Endothelial cell of umbilical vein (primary cell): ENCODE measurements around the gene FAM210B. TPM values are rescaled to one million over a fixed set of nuclear protein-coding genes. Genes with fewer than 3 reads are reported as not detected.

Experiments used
- BruUV-seq: library from RNA; stranded (reverse); fragments of 400-500 nt; replicated peaks from 2 replicates; lab custom pipeline; 2021; lab: Mats Ljungman, UMichigan
- CTCF ChIA-PET: fragments of 300-600, 350-600 bp; sonication (Branson Sonifier 250); formaldehyde crosslinking; loops from one replicate; lab custom pipeline; 2021; ENCODE audit warnings: antibody characterized with exemption, inconsistent platforms; lab: Charles Lee
- POLR2A ChIA-PET: fragments of 300-600, 350-600 bp; sonication (Branson Sonifier 250); formaldehyde crosslinking; loops from one replicate; lab custom pipeline; 2021; ENCODE audit warnings: antibody characterized with exemption, inconsistent platforms; lab: Charles Lee
- DNase-seq: peaks from one replicate; pipeline ENCODE4 v3.0.0-alpha.2; 2011; ENCODE audit warnings: low read depth, low spot score
- FAIRE-seq: peaks from 2 replicates; lab custom pipeline; 2011; peaks lifted over from hg19 to GRCh38; lab: Jason Lieb, UNC
- H2AFZ ChIP-seq: 2 replicates; pipeline ENCODE4 v1.6.0; 2012; ENCODE audit warnings: low read depth, low read length, control low read depth, inconsistent platforms
- H3K27ac ChIP-seq: 2 replicates; pipeline ENCODE4 v1.5.1; 2011; ENCODE audit warnings: low read depth, mild to moderate bottlenecking, control low read depth, low read length, moderate library complexity; ENCODE audit not compliant: insufficient read depth
- H3K27me3 ChIP-seq, 2 experiments: 2 replicates each; pipeline versions ENCODE4 v1.6.0 to v1.6.1; 2011; ENCODE audit warnings: low read length in 2 of 2, mixed read lengths in 1 of 2; ENCODE audit not compliant: control insufficient read depth in 2 of 2, insufficient read depth in 2 of 2
- H3K36me3 ChIP-seq, 2 experiments: 2 replicates in 1 of 2; 3 replicates in 1 of 2; pipeline ENCODE4 v1.5.1; 2011; ENCODE audit warnings: low read length in 2 of 2, mild to moderate bottlenecking in 1 of 2, moderate library complexity in 1 of 2; ENCODE audit not compliant: control insufficient read depth in 2 of 2, insufficient read depth in 2 of 2; ENCODE audit errors: extremely low read depth in 1 of 2
- H3K4me1 ChIP-seq: 3 replicates; pipeline ENCODE4 v1.5.1; 2011; ENCODE audit warnings: mild to moderate bottlenecking, low read length; ENCODE audit not compliant: control insufficient read depth, insufficient read depth; ENCODE audit errors: extremely low read depth
- H3K4me2 ChIP-seq: 2 replicates; pipeline ENCODE4 v1.6.1; 2011; ENCODE audit warnings: low read length, control low read depth, mixed read lengths; ENCODE audit not compliant: insufficient read depth
- H3K4me3 ChIP-seq, 3 experiments: fragments of 200-600 bp in 1 of 3; sonication (generic), shearing (Covaris generic) in 1 of 3; replicated peaks in 1 of 3; 2 replicates each; pipeline ENCODE4 v1.5.1; 2011 to 2016; ENCODE audit warnings: control low read depth in 3 of 3, low read length in 3 of 3, mild to moderate bottlenecking in 2 of 3, inconsistent platforms in 1 of 3, low read depth in 1 of 3, moderate library complexity in 1 of 3; ENCODE audit not compliant: insufficient read depth in 1 of 3
- H3K79me2 ChIP-seq: 2 replicates; pipeline ENCODE4 v1.6.0; 2012; ENCODE audit warnings: low read length, inconsistent platforms; ENCODE audit not compliant: control insufficient read depth, insufficient read depth
- H3K9ac ChIP-seq: replicated peaks from 2 replicates; pipeline ENCODE3; 2011; ENCODE audit warnings: low read length, control low read depth; ENCODE audit not compliant: insufficient read depth; ENCODE audit errors: extremely low read depth
- H3K9me1 ChIP-seq: replicated peaks from 3 replicates; pipeline ENCODE4 v1.6.0; 2011; ENCODE audit warnings: mild to moderate bottlenecking, low read length; ENCODE audit not compliant: control insufficient read depth, insufficient read depth; ENCODE audit errors: extremely low read depth
- H3K9me3 ChIP-seq: replicated peaks from 2 replicates; pipeline ENCODE4 v1.5.1; 2012; ENCODE audit warnings: low read length, inconsistent platforms; ENCODE audit not compliant: control insufficient read depth, insufficient read depth
- H4K20me1 ChIP-seq: replicated peaks from 2 replicates; pipeline ENCODE3; 2011; ENCODE audit warnings: mild to moderate bottlenecking, low read length; ENCODE audit not compliant: control insufficient read depth, insufficient read depth; ENCODE audit errors: extremely low read depth
- EZH2 ChIP-seq: IDR thresholded peaks from 2 replicates; pipeline ENCODE4 v1.6.1; 2012; ENCODE audit warnings: borderline replicate concordance, low read depth, mild to moderate bottlenecking, moderate library complexity, low read length, inconsistent platforms; ENCODE audit not compliant: severe bottlenecking
- FOS ChIP-seq: IDR thresholded peaks from 2 replicates; pipeline ENCODE4 v1.6.1; 2011; ENCODE audit warnings: mild to moderate bottlenecking, low read length, moderate library complexity, borderline replicate concordance; ENCODE audit not compliant: insufficient read depth
- GATA2 ChIP-seq: IDR thresholded peaks from 2 replicates; pipeline ENCODE4 v1.7.0; 2011; ENCODE audit warnings: low read depth, mild to moderate bottlenecking, moderate library complexity, mixed read lengths, low read length; ENCODE audit not compliant: insufficient read length, insufficient read depth
- JUN ChIP-seq: IDR thresholded peaks from 2 replicates; pipeline ENCODE4 v1.6.1; 2011; ENCODE audit warnings: borderline replicate concordance, low read depth; ENCODE audit not compliant: insufficient read length, insufficient read depth
- MYC ChIP-seq: IDR thresholded peaks from one replicate; pipeline ENCODE4 v1.6.1; 2011; ENCODE audit warnings: mild to moderate bottlenecking, low read depth, low read length
- POLR2A ChIP-seq: IDR thresholded peaks from 2 replicates; pipeline ENCODE4 v1.6.1; 2012; ENCODE audit warnings: low read depth, mild to moderate bottlenecking, control low read depth, low read length
- POLR2AphosphoS5 ChIP-seq: IDR thresholded peaks from 2 replicates; pipeline ENCODE4 v1.6.1; 2012; ENCODE audit warnings: low read depth, mild to moderate bottlenecking, control low read depth, low read length, moderate library complexity; ENCODE audit not compliant: insufficient read depth
- dilution Hi-C: fragments of 300-500 bp; cut with MboI; formaldehyde crosslinking; loops from one replicate; pipeline ENCODE4 v1.15.0; 2019; ENCODE audit warnings: low sequenced_read_pairs; ENCODE audit not compliant: extremely low pct_ligation_motif_present
- intact Hi-C: fragments of 100-400 bp; cut with micrococcal nuclease; formaldehyde crosslinking; loops from one replicate; pipeline ENCODE4 v1.10.0; 2022
- polyA plus RNA-seq, 4 experiments: library from polyadenylated mRNA; depleted of rRNA in 3 of 4; stranded (reverse) in 3 of 4; unstranded in 1 of 4; fragments of >200 nt; gene quantifications; 2 replicates each; pipeline versions ENCODE4 v1.2.1 to v1.2.3, GENCODE V29; 2011 to 2012; ENCODE audit warnings: missing spikeins in 1 of 4
- total RNA-seq: library from RNA; stranded (reverse); gene quantifications from 2 replicates; pipeline ENCODE4 v1.2.3, GENCODE V29; 2021
- TF ChIP-seq, protein P1 (sequence below): IDR thresholded peaks from 2 replicates; pipeline ENCODE4 v1.6.1; 2011; ENCODE audit not compliant: insufficient read depth, insufficient read length
- TF ChIP-seq, protein P2 (sequence below), 2 donors: IDR thresholded peaks; 1 replicate in 1 of 2; 2 replicates in 1 of 2; pipeline ENCODE4 v1.5.1; 2011; ENCODE audit warnings: low read length in 2 of 2, mild to moderate bottlenecking in 2 of 2, moderate library complexity in 2 of 2, control low read depth in 1 of 2, inconsistent platforms in 1 of 2, low read depth in 1 of 2; ENCODE audit not compliant: insufficient read depth in 1 of 2; ENCODE audit errors: extremely low read depth in 1 of 2

Gene FAM210B
- total and polyA plus RNA-seq, 2 donors (not counting 3 experiments of a cell fraction or from before 2014, with no cell fraction given), result 24.6 to 37.6 TPM

GRCh38 chr20:56391037-56391436, 32.3 kb downstream of the FAM210B start:
- H3K9me3 ChIP-seq, result no peaks in the 10 kb centered on the region
- POLR2A ChIA-PET, result no interaction called here

More at GRCh38 chr20:56391037-56391436, 32.3 kb downstream of the FAM210B start:
- peak overlapping the region; percentile 52 for H3K9ac ChIP-seq
- peaks cover 14% of the 10 kb centered on the region for H3K4me1 ChIP-seq
- peaks cover 73% of the 10 kb centered on the region for H3K79me2 ChIP-seq
- dilution Hi-C loops (no loop called here), intact Hi-C loops (loop anchor here (2.0 kb wide), 1 partner anchor 14 kb away; no protein-coding TSS in a partner anchor)
- H3K9me1 ChIP-seq, result no peaks in the 10 kb centered on the region
- H3K27me3 ChIP-seq, result no peaks in the 10 kb centered on the region
- CTCF ChIA-PET, result interaction anchor here (1.4 kb wide), 1 partner anchor 9 kb away, joined by 5 read pairs; no protein-coding TSS in a partner anchor
- peak; percentile 62 for FAIRE-seq
- no peaks in the 10 kb centered on the region for H4K20me1 ChIP-seq
- peak overlapping the region; percentile 80 for H2AFZ ChIP-seq
- H3K36me3 ChIP-seq, result peaks cover 6 to 11% of the 10 kb centered on the region in 2 experiments
- peak overlapping the region; percentile 46 to 79 (median 78) for H3K4me3 ChIP-seq
- TSS peak; percentile 65 for BruUV-seq
- TF ChIP-seq, protein P1, sequence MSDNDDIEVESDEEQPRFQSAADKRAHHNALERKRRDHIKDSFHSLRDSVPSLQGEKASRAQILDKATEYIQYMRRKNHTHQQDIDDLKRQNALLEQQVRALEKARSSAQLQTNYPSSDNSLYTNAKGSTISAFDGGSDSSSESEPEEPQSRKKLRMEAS, result no peak
- TF ChIP-seq MYC (no peak), EZH2 (no peak), POLR2AphosphoS5 (no peak), GATA2 (no peak), JUN (no peak), POLR2A (no peak), FOS (no peak)
- TF ChIP-seq, protein P2, sequence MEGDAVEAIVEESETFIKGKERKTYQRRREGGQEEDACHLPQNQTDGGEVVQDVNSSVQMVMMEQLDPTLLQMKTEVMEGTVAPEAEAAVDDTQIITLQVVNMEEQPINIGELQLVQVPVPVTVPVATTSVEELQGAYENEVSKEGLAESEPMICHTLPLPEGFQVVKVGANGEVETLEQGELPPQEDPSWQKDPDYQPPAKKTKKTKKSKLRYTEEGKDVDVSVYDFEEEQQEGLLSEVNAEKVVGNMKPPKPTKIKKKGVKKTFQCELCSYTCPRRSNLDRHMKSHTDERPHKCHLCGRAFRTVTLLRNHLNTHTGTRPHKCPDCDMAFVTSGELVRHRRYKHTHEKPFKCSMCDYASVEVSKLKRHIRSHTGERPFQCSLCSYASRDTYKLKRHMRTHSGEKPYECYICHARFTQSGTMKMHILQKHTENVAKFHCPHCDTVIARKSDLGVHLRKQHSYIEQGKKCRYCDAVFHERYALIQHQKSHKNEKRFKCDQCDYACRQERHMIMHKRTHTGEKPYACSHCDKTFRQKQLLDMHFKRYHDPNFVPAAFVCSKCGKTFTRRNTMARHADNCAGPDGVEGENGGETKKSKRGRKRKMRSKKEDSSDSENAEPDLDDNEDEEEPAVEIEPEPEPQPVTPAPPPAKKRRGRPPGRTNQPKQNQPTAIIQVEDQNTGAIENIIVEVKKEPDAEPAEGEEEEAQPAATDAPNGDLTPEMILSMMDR (IDR thresholded peaks at IDR 0.05; ENCODE audit: extremely low read depth in 1 of 2, insufficient read depth in 1 of 2, low read depth in 1 of 2, low read length in 2 of 2), result no peak
- DNase-seq, result peak; percentile 4
- H3K27ac ChIP-seq, result no peak overlapping the region
- peak overlapping the region; percentile 65 for H3K4me2 ChIP-seq
